HG03064 (cell line): ENCODE results near the gene SLC6A1.

ENCODE experiments used
- ATAC-seq: cut with Tn5 transposase; IDR thresholded peaks from one replicate; pipeline ENCODE4 v1.9.1; 2021; ENCODE audit warnings: low read depth; ENCODE audit not compliant: unreplicated experiment

SLC6A1 gene

DNA sequence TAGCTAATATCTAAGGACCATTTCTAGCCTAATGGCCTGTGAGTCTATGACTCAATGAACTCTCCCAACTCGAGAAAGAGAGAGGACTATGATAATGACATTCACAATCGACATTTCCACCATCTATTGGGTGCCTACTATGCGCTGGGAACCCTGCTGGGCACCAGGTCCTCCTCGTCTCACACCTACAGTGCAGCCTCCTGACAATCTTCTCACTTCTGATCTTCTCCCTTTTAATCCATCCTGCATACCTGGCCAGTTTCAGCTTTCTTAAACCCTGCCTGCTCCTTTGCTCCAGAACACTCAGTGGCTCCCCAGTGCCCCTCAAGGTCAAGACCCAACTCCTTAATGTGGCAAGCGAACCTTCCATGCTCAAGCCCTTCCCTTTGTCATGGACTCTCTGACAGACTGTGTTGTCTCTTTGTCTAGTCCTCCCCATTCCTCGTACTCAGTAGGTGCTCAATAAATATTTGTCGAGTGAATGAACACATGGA is 3.5 kb upstream of the SLC6A1 start:
- ATAC-seq = no peak

GRCh38 chr3:10992943-10993728 is 588 bp downstream of the SLC6A1 start:
- no peak for ATAC-seq

DNA sequence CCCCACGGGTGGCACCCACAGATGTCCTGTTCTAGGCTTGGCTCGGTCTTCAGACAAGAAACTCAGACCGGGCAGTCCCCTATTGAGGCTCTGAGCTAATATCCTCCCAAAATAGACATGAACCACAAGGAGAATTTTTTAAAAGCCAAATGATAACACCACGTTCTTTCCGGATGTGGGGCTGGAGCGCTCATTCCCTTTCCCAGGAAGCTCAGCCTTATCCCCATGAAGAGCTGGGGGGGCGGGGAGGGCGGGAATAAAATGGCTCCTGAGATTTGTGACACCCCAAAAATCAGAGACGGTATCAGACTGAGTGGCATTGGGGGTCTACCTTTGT is 1.1 kb downstream of the SLC6A1 start:
- no peak for ATAC-seq

DNA sequence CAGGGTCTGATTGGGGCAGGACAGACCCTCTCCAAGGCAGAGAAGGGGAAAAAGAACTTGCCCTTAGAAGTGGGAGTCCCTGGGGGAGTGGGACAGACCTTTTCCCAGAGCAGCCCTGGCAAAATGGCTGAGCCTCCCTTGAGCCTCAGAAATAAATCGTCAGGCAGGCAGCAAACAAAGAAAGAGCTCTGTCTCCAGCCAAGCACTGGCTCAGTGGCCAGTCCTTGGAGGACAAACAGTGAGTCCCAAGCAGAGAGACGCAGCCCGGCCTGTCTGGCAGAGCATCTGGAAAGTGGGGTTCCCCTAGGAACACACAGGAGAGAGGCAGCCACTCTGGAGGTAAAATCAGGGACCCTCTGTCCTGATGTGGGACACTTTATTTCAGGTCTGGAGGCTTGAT is 1.8 kb downstream of the SLC6A1 start:
- no peak for ATAC-seq

DNA sequence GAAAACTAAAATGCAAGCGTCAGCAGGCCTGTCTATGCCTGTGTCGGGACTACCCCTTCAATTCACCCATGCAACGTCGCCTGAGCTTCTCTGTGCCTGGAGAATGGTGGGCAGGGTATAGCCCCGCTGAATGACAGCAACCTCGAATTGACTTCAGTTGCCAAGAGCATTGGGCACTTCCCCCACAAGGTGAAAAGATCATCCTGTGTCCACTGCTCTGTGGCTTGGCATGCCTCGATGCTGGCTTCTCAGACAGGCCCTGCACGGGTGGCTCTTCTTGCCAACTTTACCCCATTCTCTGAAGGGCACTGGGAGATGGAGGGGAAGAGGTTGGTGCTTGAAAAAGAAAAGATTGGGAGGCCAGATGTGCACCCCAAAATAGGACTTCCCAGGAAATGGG is 3.3 kb downstream of the SLC6A1 start:
- ATAC-seq = no peak

GRCh38 chr3:10996345-10997013 is 3.9 kb downstream of the SLC6A1 start:
- no peak for ATAC-seq

GRCh38 chr3:10997196-10997595 is 4.6 kb downstream of the SLC6A1 start:
- no peak for ATAC-seq

- no peak for ATAC-seq
Observed at GRCh38 chr3:10998542-10998941, 6.0 kb downstream of the SLC6A1 start.

DNA sequence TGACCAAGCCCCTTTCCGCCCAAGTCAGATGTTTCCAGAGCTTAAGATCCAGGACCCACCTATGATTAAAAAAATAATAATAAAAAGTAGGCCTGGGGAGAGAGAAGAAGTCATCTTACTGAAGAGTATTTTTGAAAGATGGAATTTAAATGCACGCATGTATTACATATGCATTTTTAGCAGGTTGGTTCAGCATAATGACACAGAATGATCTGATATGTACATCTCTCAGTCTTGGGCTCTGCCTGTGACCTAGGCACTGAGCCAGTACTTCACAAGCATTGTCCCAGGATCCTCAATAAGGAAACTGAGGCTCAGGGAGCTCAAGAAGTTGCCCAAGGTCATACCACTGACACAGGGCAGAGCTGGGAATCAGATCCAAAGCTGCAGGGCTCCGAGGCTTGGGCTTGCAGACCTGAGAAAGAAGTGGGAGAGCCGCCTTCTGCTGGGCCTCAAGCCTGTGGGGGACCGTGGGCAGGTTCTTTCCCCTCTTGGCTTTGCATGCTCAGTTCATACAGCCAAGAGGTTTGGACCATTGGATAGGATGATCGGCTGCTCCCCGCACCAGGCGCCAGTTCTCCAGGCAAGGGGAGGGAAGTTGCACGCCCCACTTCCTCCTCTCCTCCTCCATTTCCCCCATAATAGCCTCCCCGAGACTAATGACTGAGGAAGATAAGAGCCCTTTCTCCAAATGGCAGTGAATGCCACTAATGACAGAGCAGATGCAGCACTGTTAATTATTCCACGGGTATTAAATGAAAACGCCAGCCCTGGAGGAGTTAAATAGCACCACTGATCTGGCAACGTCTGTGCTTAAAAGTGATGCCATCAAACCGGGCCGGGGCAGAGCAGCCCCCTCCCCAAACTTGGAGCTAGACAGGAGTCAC is 6.9 kb downstream of the SLC6A1 start:
- ATAC-seq = no peak

GRCh38 chr3:11000528-11000927 is 8.0 kb downstream of the SLC6A1 start:
- ATAC-seq = no peak

- no peak for ATAC-seq
Observed at GRCh38 chr3:11001020-11001657, 8.6 kb downstream of the SLC6A1 start.

GRCh38 chr3:11001658-11002021 is 9.1 kb downstream of the SLC6A1 start:
- ATAC-seq = no peak

- no peak for ATAC-seq
Observed at GRCh38 chr3:11002371-11002807, 9.8 kb downstream of the SLC6A1 start.

DNA sequence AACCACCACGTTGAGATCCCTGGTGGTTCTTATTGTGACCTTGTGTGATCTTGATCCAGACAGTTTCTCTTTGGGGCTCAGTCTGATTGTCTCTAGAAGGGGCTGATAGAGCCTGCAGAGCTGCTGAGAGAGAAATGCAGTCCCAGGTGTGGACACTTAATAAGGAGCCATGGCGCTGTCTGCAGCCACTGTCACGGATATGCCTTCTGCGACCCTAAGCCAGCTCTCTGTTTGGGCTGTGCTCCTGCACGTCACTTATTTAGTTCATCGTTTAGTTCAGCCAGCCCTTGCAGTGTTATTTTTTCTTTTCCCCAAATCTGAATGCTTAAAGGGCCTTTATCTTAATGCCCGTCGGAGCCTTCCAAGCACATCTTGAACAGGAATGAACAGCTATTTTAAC is 12.0 kb downstream of the SLC6A1 start:
- no peak for ATAC-seq

- no peak for ATAC-seq
Observed at GRCh38 chr3:11005686-11006256, 13.2 kb downstream of the SLC6A1 start.

DNA sequence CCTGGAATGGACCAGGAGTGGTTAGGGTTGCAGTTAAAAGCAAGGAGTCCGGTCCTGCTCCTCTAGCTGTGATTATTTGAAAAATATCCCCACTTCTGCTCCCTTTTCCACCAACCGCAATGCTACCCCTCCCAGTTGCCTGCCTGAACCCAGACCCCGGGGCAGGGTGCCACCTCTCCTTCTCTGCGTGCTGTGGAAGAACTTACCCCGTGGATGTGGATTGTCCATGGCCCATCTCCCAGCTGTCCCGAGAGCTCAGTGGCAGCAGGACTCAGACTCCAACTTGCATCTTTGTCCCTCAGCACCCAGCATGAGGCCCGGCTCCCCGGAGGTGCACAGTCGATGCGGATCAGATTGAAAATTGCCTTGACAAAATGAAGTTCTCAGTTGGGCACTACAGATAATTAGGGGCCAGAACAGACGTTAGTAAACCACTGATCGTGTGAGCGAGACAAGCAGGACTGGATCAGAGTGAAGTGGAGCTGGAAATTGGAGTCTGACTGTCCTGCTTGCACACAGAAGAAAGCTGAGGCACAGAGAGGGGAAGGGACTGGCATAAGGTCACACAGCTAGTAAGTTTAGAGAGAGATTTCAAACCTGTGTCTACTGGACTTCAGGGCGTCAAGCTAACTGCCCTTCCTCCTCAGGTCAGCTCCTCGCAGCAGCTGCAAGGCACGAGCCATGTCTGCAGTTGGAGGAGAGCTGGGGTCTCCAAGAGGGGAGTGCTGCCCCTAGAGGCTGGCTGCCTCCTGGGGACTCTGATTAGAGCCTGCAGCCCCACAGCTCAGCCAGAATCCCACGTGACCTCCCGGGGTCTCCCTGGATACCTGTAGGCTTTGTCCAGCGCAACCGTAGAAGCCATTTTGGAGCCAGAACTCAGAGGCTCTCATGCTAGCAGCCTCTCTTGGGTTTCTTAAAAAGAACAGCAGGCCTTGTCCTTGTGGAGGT is 14.7 kb downstream of the SLC6A1 start:
- ATAC-seq = no peak

DNA sequence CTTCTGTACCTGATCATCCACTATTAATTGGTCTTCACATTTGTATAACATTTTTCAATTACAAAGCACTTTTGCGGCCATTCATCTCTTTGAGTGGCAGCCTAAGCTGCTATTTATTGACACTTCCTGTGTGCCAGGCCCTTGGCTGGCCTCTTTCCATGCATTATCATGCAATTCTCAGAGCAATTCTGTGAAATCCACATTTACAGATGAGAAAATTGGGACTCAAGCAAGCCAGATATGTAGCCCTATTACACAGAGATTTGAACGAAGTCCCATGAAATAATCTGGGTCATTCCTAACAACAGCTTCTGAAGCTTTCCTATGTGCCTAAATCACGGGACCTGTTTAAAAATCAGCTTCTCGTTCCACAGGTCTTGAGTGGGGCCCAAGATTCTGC is 17.4 kb downstream of the SLC6A1 start:
- no peak for ATAC-seq

- ATAC-seq = no peak
Observed at GRCh38 chr3:11010426-11011165, 18.0 kb downstream of the SLC6A1 start.

- ATAC-seq = no peak
Observed at GRCh38 chr3:11014253-11014652, 21.7 kb downstream of the SLC6A1 start.
